Stomach (tissue), 4 donors: ENCODE results near the gene RAB26.

ENCODE experiments used
- EP300 ChIP-seq: sonication (generic); formaldehyde crosslinking; IDR thresholded peaks from one replicate; pipeline ENCODE4 v1.6.1; 2017; ENCODE audit warnings: antibody characterized with exemption
- POLR2A ChIP-seq, 4 donors: fragments of 450-650 bp; IDR thresholded peaks; one replicate each; pipeline ENCODE4 v1.6.1; 2016; ENCODE audit warnings: antibody characterized with exemption in 4 of 4, control low read depth in 2 of 4, mild to moderate bottlenecking in 1 of 4, moderate library complexity in 1 of 4
- POLR2AphosphoS5 ChIP-seq, 3 donors: sonication (generic); formaldehyde crosslinking; IDR thresholded peaks; one replicate each; pipeline ENCODE4 v1.6.1; 2016; ENCODE audit warnings: antibody characterized with exemption in 3 of 3
- TF ChIP-seq, protein P1 (sequence below), 7 experiments: fragments of 450-650 bp in 4 of 7; fragments of 200-600 bp in 3 of 7; sonication (generic) in 3 of 7; IDR thresholded peaks; one replicate each; pipeline ENCODE4 v1.5.1; 2016 to 2019; ENCODE audit warnings: antibody characterized with exemption in 7 of 7, control low read depth in 2 of 7, mild to moderate bottlenecking in 1 of 7

DNA sequence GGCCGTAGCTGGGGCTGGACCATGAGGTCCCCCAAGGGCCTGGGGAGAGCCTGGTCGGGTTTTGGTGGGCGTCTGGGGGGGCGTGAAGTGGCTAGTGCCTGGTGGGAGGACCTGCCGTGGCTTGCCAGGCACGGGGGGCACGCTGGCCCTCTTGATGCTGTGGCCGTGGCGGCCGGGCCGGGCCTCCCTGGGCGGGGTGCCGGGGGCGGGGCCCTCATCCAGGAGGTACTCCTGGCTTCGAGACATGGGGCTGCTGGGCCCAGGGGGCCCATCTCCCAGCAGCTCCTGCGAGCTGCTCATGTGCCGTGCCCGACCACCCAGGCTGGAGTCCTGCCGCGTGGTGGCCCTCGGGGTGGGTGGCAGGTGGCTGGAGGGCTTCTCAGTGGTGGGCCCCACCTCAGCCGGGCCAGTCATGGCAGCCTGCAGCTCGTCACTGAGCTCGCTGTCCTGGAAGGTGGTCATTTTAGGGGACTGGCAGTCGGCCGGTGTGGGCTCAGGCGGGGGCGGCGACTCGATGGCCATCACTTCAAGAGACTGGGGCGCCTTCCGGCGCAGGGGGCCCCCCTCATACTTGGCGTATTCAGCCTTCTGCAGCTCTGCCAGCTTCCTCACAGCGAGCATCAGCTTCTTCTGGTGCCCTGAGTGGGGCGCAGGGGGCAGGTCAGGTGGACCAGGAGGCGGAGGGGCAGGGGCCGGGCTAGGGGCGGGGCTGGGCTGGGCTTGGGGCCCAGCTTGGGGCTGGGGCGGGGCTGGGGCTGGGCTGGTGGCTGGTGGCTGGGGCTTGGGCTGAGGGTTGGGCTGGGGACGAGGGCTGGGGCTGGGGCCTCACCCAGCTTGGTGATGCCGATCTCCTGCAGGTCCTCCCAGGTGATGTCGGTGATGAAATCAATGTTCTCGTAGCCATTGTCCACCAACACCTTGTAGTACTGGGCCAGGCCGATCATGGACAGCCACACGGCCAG lies 32.8 kb downstream of the RAB26 start:
- TF ChIP-seq, protein P1, sequence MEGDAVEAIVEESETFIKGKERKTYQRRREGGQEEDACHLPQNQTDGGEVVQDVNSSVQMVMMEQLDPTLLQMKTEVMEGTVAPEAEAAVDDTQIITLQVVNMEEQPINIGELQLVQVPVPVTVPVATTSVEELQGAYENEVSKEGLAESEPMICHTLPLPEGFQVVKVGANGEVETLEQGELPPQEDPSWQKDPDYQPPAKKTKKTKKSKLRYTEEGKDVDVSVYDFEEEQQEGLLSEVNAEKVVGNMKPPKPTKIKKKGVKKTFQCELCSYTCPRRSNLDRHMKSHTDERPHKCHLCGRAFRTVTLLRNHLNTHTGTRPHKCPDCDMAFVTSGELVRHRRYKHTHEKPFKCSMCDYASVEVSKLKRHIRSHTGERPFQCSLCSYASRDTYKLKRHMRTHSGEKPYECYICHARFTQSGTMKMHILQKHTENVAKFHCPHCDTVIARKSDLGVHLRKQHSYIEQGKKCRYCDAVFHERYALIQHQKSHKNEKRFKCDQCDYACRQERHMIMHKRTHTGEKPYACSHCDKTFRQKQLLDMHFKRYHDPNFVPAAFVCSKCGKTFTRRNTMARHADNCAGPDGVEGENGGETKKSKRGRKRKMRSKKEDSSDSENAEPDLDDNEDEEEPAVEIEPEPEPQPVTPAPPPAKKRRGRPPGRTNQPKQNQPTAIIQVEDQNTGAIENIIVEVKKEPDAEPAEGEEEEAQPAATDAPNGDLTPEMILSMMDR (IDR thresholded peaks at IDR 0.05) = no peak
- TF ChIP-seq POLR2A (IDR thresholded peaks at IDR 0.05) (no peak), EP300 (no peak), POLR2AphosphoS5 (IDR thresholded peaks at IDR 0.05) (no peak)
